ENCODE data around the gene KDM5B.

Gene KDM5B

GRCh38 chr1:202683029-202683428 is 125.2 kb downstream of the KDM5B start:
- no peak for DNase-seq

- no peak for DNase-seq
These were observed 125.7 kb downstream of the KDM5B start for GRCh38 chr1:202682477-202682876.

GRCh38 chr1:202681736-202682420 is 126.3 kb downstream of the KDM5B start:
- DNase-seq = no peak

GRCh38 chr1:202680586-202681352 is 127.5 kb downstream of the KDM5B start:
- no peak for DNase-seq

DNA sequence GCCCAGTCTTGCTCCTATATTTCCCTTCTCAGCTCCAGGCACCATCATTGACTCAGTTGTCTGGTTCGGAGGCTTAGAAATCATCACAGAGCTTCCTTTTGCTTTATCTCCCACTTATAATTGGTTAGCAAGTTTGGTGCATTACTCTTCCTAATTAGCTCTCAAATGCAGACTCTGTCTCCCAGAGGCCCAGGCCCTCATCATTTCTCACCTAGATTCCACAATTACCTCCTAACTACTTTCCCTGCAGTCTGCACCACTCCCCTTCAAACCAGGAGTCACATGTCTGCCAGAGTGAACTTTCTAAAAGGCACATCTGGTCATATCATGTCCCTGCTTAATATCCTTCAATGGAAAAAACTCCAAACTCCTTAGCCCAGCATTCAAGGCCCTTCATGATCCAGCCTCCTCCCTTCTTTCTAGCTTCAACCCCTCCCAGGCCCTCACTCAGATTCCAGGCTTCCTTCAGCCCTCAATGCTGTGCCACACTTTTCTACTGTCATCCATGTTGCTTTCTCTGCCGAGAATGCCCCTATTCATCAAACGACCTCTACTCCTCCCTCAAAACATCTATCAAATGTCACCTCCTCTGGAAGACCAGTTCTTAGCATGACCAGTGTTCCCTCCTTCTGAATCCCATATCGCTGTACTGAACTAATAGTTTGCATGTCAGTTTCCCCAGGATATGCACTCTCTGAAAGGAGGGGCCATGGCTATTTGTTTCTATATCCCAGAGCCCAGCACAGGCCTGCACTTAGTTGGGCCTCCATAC is 128.6 kb downstream of the KDM5B start:
- no peak for DNase-seq

DNA sequence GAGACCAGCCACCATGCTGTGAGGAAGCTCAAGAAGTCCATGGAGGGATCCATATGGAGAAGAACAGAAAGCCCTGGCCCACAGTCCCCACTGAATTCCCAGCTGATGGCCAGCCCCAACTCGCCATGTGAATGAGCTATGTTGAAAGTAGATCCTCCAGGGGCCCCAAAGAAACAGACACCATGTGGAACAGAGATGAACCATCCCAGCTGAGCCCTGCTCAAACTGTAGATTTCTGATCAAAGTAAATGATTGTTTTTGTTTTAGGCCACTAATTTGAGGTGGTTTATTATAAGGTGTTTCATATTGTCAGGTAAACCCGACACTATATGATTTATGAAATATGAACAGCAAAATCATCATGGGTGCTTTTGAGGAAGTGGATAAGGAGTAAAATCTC is 130.8 kb downstream of the KDM5B start:
- DNase-seq = no peak

All from KG1 (cell line).